ENCODE results near the gene RPLP1. TPM values are rescaled to one million over a fixed set of nuclear protein-coding genes. Genes with fewer than 3 reads are reported as not detected.

RPLP1 gene
- total and polyA plus RNA-seq, 9 of the 15 experiments (the other 6 are each of a cell fraction or from before 2014, with no cell fraction given): 76.3 to 3,053 (median 847) TPM

- TF ChIP-seq ZNF347 (CRISPR knock-in tag; IDR thresholded peaks at IDR 0.05; ENCODE audit: low read depth) (no peak), YY1 (IDR thresholded peaks at IDR 0.05; ENCODE audit: borderline replicate concordance in 1 of 3, control insufficient read depth in 1 of 3, extremely low read depth in 1 of 3, insufficient read depth in 3 of 3, insufficient read length in 1 of 3, insufficient replicate concordance in 2 of 3, low read depth in 1 of 3, low read length in 2 of 3) (peak in 1 of 3 experiments; percentile 74), ZEB2 (IDR thresholded peaks at IDR 0.05) (peak; percentile 33; the same call in 1 of the 2 replicates), ATF3 (IDR thresholded peaks at IDR 0.05) (peak; percentile 70), ATF3 (CRISPR knock-in tag; conservative IDR thresholded peaks at IDR 0.05) (no peak), FOSL1 (tag; conservative IDR thresholded peaks at IDR 0.05) (peak; percentile 84), ZBTB1 (CRISPR knock-in tag; IDR thresholded peaks at IDR 0.05; ENCODE audit: borderline replicate concordance, low read depth) (peak; percentile 66; the same call in 1 of the 2 replicates), MIER1 (IDR thresholded peaks at IDR 0.05; ENCODE audit: low read depth) (no peak), BHLHE40 (IDR thresholded peaks at IDR 0.05; ENCODE audit: low read length) (peak; percentile 45; the same call in 1 of the 2 replicates), STAT5B (CRISPR knock-in tag; IDR thresholded peaks at IDR 0.05) (no peak), ZBTB43 (CRISPR knock-in tag; IDR thresholded peaks at IDR 0.05) (no peak), TARDBP (IDR thresholded peaks at IDR 0.05) (no peak), TFAP4 (CRISPR knock-in tag; IDR thresholded peaks at IDR 0.05; ENCODE audit: borderline replicate concordance) (peak; percentile 31; the same call in 1 of the 2 replicates), ZNF24 (IDR thresholded peaks at IDR 0.05) (peak; percentile 67), PBX2 (CRISPR knock-in tag; IDR thresholded peaks at IDR 0.05; ENCODE audit: low read depth) (no peak), PBX2 (tag; conservative IDR thresholded peaks at IDR 0.05; ENCODE audit: low read depth) (0 out of 2 replicates have a peak, but pooled peaks have one; percentile 15), NEUROD1 (IDR thresholded peaks at IDR 0.05; ENCODE audit: borderline replicate concordance, low read depth, low read length, partially characterized antibody) (no peak), IRF2 (CRISPR knock-in tag; IDR thresholded peaks at IDR 0.05) (no peak), HDAC1 (IDR thresholded peaks at IDR 0.05) (no peak), KLF16 (IDR thresholded peaks at IDR 0.05) (peak; percentile 22; the same call in 1 of the 2 replicates), HES1 (IDR thresholded peaks at IDR 0.05; ENCODE audit: low read depth) (peak; percentile 62; the same call in 1 of the 2 replicates)
Measured at GRCh38 chr15:69468241-69469121, 15.9 kb downstream of the RPLP1 start (continued).

Data from K562 (cell line).